NB4 (cell line): ENCODE results near the gene POLR2I.

Experiments used
- MYC ChIP-seq: IDR thresholded peaks from 2 replicates; pipeline ENCODE4 v1.6.1; 2011; ENCODE audit warnings: low read depth, low read length
- POLR2A ChIP-seq: IDR thresholded peaks from 2 replicates; pipeline ENCODE4 v1.6.1; 2011; ENCODE audit warnings: mild to moderate bottlenecking; ENCODE audit not compliant: insufficient read length; ENCODE audit errors: extremely low read depth
- TF ChIP-seq, protein P1 (sequence below): IDR thresholded peaks from one replicate; pipeline ENCODE4 v1.5.1; 2012; ENCODE audit warnings: low read depth, low read length
- TF ChIP-seq, protein P2 (sequence below): IDR thresholded peaks from 2 replicates; pipeline ENCODE4 v1.6.1; 2011; ENCODE audit warnings: low read depth, low read length

DNA sequence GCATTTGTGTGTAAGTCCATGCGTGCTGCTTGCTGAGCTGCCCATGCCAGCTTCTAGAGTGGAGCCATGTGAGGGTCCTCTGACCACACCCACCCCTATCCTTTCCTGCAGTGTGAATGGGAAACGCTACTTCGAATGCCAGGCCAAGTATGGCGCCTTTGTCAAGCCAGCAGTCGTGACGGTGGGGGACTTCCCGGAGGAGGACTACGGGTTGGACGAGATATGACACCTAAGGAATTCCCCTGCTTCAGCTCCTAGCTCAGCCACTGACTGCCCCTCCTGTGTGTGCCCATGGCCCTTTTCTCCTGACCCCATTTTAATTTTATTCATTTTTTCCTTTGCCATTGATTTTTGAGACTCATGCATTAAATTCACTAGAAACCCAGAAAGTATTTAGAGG, 10.9 kb upstream of the POLR2I start:
- TF ChIP-seq, protein P1, sequence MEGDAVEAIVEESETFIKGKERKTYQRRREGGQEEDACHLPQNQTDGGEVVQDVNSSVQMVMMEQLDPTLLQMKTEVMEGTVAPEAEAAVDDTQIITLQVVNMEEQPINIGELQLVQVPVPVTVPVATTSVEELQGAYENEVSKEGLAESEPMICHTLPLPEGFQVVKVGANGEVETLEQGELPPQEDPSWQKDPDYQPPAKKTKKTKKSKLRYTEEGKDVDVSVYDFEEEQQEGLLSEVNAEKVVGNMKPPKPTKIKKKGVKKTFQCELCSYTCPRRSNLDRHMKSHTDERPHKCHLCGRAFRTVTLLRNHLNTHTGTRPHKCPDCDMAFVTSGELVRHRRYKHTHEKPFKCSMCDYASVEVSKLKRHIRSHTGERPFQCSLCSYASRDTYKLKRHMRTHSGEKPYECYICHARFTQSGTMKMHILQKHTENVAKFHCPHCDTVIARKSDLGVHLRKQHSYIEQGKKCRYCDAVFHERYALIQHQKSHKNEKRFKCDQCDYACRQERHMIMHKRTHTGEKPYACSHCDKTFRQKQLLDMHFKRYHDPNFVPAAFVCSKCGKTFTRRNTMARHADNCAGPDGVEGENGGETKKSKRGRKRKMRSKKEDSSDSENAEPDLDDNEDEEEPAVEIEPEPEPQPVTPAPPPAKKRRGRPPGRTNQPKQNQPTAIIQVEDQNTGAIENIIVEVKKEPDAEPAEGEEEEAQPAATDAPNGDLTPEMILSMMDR, result no peak
- TF ChIP-seq, protein P2, sequence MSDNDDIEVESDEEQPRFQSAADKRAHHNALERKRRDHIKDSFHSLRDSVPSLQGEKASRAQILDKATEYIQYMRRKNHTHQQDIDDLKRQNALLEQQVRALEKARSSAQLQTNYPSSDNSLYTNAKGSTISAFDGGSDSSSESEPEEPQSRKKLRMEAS, result no peak
- TF ChIP-seq POLR2A (no peak), MYC (no peak)
